Measurements from ENCODE around the gene IRAK1.
"Not testable (repeated sequence)": the region's sequence is repeated elsewhere in the genome, so short reads cannot be mapped to it uniquely, and the experiment has no call there.

The IRAK1 gene

GRCh38 chrX:154018518-154019060 lies 1.1 kb downstream of the IRAK1 start:
- DNase-seq, result no peak

- no peak for DNase-seq
Measured at GRCh38 chrX:154017766-154018517, 1.8 kb downstream of the IRAK1 start.

DNA sequence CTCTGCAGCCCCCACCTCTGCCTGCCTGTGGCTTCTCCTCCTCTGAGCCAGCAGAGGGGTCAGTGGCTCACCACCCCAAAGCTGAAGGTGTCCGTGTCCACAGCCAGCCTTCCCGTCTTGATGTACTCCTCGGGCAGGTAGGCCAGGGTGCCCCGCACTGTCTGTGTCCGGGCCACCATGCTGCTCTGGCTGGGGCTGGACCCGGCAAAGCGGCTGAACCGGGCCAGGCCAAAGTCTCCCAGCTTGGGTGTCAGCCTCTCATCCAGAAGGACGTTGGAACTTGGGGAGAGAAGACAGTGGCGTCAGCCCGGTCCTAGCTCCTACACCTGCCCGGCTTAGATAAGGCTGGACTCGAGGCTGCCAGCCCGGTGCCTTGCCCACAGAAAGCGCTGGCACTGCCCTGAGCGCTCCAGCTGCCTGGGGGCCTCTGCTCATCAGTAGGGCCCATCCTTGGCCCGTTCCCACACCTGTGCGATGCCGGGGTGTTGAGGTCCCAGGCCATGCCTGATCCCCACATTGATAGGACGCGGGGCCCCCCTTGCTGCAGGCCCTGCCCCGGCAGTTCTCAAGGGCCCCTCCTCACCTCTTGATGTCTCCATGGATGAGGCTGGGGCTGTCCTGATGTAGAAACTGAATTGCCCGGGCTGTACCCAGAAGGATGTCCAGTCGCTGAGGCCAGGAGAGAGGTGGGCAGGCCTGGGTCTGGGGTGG lies 3.2 kb downstream of the IRAK1 start:
- DNase-seq, result no peak

GRCh38 chrX:154015581-154016264 lies 4.0 kb downstream of the IRAK1 start:
- no peak for DNase-seq

- no peak for DNase-seq
Measured at GRCh38 chrX:154014429-154015380, 5.0 kb downstream of the IRAK1 start.

- DNase-seq, result peak; percentile 68
Measured at GRCh38 chrX:154013614-154014360, 5.9 kb downstream of the IRAK1 start.

DNA sequence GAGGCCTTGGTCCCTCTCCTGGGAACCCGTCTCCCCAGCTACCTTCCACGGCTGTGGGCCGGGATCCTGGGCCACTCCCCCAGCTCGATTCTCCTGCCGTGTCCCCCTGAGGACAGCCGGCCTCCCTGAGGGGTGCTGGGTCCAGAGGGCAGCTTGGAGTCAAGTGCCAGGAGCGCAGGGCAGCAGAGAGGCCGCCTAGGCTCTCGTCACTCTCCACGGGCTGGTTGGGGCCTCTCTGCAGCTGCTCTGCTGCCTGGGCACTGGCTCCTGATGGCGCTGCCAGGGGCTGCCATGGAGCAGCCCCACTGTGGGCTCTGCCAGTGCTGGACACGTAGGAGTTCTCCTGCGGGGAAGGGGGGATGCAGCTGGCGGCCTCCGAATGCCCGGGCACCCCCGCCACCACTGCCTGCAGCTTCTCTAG lies 6.7 kb downstream of the IRAK1 start:
- DNase-seq, result no peak

GRCh38 chrX:154012336-154012991 lies 7.2 kb downstream of the IRAK1 start:
- no peak for DNase-seq

- DNase-seq, result no peak
Measured at GRCh38 chrX:154011376-154012335, 8.0 kb downstream of the IRAK1 start.

- DNase-seq, result no peak
Measured at GRCh38 chrX:154010330-154011087, 9.2 kb downstream of the IRAK1 start.

DNA sequence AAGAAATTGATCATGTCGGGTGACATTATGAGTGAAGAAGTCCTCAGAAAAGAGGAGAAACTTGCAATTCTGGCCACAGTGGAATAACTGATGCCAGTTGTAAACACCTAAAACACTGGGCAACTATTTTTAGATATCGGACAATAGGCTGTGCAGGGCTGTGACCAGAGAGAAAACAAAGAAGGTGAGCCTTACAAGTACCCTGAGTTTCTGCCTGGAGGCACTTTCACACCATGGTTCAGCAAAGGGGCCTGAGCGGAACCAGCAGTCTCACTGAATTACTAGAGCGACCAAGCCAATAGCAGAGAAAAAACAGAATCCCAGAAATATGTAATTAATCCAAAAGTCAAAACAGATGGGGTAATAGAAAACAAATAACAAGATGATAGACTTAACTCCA lies 11.2 kb downstream of the IRAK1 start:
- DNase-seq, result no peak

DNA sequence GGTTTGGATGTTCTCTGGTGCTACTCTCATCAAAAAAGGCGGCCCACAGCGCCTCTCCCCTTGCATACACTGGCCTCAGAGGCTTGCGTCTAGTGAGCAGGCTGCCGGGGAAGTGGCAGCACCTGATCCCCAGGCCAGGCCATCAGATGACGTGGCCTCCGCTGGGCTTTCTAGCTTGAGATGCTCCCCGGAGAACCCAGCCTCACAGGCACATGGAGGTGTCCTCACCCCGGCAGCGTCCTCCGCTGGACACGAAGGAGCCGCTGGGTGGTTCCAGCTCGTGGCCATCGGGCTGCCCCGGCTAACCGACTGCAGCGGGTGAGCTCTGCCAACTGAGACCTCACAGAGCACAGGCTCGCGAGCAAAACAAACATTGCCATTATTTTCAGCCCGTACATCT lies 12.8 kb downstream of the IRAK1 start:
- DNase-seq, result no peak

- no peak for DNase-seq
Measured at GRCh38 chrX:154004315-154004714, 15.4 kb downstream of the IRAK1 start.

- DNase-seq, result peak; percentile 59
Measured at GRCh38 chrX:154002215-154002719, 17.4 kb downstream of the IRAK1 start.

GRCh38 chrX:154000051-154000450 lies 19.7 kb downstream of the IRAK1 start:
- DNase-seq, result no peak

GRCh38 chrX:153999359-154000037 lies 20.2 kb downstream of the IRAK1 start:
- no peak for DNase-seq

GRCh38 chrX:153995504-153995903 lies 24.2 kb downstream of the IRAK1 start:
- no peak for DNase-seq

DNA sequence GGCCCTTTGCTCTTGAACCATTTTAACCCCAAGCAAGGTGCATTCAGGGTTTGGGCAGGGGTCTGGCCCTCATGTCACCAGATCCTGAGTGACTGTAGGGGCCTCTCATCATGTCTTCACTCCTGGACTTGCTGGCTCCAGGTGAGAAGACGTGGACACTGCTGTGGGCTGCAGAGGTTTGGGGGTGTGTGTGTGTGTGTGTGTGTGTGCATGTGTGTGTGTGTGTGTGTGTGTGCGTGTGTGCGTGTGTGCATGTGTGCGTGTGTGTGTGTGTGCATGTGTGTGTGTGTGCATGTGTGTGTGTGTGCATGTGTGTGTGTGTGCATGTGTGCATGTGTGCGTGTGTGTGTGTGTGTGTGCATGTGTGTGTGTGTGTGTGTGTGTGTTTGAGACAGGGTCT lies 25.3 kb downstream of the IRAK1 start:
- not testable (repeated sequence) for DNase-seq
